GM12891 (cell line): ENCODE data around the gene NAIF1.

Experiments used
- PAX5 ChIP-seq: IDR thresholded peaks from 2 replicates; pipeline ENCODE4 v1.6.1; 2011; ENCODE audit warnings: low read length, moderate library complexity, mild to moderate bottlenecking; ENCODE audit not compliant: insufficient read depth, severe bottlenecking
- POLR2A ChIP-seq: IDR thresholded peaks from 2 replicates; pipeline ENCODE4 v1.6.1; 2011; ENCODE audit warnings: low read depth, low read length, control low read depth
- POLR2AphosphoS5 ChIP-seq: IDR thresholded peaks from 2 replicates; pipeline ENCODE4 v1.6.1; 2011; ENCODE audit warnings: low read depth, low read length, control low read depth
- POU2F2 ChIP-seq: IDR thresholded peaks from 2 replicates; pipeline ENCODE4 v1.6.1; 2011; ENCODE audit warnings: low read depth, mild to moderate bottlenecking, control low read depth, low read length, moderate library complexity
- SPI1 ChIP-seq: IDR thresholded peaks from 2 replicates; pipeline ENCODE4 v1.6.1; 2011; ENCODE audit warnings: low read depth, low read length, control low read depth
- TAF1 ChIP-seq: IDR thresholded peaks from 2 replicates; pipeline ENCODE4 v1.6.1; 2011; ENCODE audit warnings: low read depth, low read length, control low read depth

DNA sequence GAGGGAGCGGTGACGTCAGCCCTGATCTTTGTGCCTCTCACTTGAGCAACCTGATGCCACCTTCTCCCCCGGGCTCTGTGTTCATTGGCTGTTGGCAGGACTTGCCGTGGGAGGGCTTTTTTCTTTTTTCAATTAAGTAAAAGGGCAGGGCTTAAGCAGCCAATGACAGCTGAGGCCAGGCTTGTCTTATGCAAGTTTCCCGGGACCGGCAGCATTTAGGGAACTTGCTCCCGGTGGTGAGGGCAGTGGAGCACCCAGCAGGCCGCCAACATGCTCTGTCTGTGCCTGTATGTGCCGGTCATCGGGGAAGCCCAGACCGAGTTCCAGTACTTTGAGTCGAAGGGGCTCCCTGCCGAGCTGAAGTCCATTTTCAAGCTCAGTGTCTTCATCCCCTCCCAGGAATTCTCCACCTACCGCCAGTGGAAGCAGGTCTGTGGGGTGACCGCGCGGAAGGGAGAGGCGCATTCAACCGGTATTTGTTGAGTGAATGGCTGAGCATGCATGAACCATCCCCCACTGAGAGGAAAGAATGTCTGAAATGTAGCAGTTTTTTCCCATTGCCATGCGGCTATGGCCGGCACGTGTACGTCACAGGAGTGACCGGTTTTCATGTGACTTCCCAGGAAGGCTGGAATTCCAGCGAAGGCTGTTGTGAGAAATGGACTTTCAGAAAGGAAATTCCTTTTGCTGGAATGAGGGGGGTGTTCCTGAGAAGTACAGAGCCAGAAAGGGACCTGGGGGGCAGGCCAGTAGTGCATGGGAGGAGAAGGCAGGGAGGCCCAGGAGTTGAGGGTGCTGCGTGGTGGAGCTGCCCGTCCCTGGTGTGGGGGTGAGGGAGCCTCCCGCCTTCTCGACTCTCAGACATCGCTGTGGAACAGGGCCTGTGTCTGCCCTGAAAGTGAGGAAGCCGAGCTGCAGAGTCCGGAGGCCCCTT is 31.4 kb upstream of the NAIF1 start:
- TF ChIP-seq POLR2AphosphoS5: no peak
- no peak for TF ChIP-seq POLR2A
- TF ChIP-seq TAF1: no peak
- TF ChIP-seq SPI1: no peak
- TF ChIP-seq PAX5: no peak
- no peak for TF ChIP-seq POU2F2
